Parathyroid adenoma (tissue), 2 donors: Measurements from ENCODE around the gene RHCE.
"Not testable (repeated sequence)": the region's sequence is repeated elsewhere in the genome, so short reads cannot be mapped to it uniquely, and the experiment has no call there.

ENCODE experiments used
- H2AFZ ChIP-seq: fragments of 300-600 bp; sonication (generic); one replicate; pipeline ENCODE4 v1.7.0; 2017; ENCODE audit warnings: antibody characterized with exemption, mild to moderate bottlenecking
- H3K27ac ChIP-seq: fragments of 300-600 bp; sonication (generic); one replicate; pipeline ENCODE4 v1.7.0; 2017
- H3K27me3 ChIP-seq: fragments of 300-600 bp; sonication (generic); one replicate; pipeline ENCODE4 v1.7.0; 2017; ENCODE audit warnings: low read length; ENCODE audit not compliant: control insufficient read depth, insufficient read depth
- H3K36me3 ChIP-seq: fragments of 300-600 bp; sonication (generic); one replicate; pipeline ENCODE4 v1.7.0; 2017; ENCODE audit warnings: low read length; ENCODE audit not compliant: control insufficient read depth, insufficient read depth
- H3K4me1 ChIP-seq: fragments of 300-600 bp; sonication (generic); one replicate; pipeline ENCODE4 v1.7.0; 2017; ENCODE audit warnings: control low read depth
- H3K4me2 ChIP-seq: fragments of 300-600 bp; sonication (generic); one replicate; pipeline ENCODE4 v1.7.0; 2017; ENCODE audit warnings: low read length
- H3K4me3 ChIP-seq: fragments of 300-600 bp; sonication (generic); one replicate; pipeline ENCODE4 v1.7.0; 2017; ENCODE audit warnings: low read depth, low read length
- H3K79me2 ChIP-seq: fragments of 300-600 bp; sonication (generic); one replicate; pipeline ENCODE4 v1.7.0; 2017; ENCODE audit warnings: control low read depth
- H3K9ac ChIP-seq: fragments of 300-600 bp; sonication (generic); one replicate; pipeline ENCODE4 v1.7.0; 2017; ENCODE audit warnings: mild to moderate bottlenecking
- H3K9me3 ChIP-seq: fragments of 300-600 bp; sonication (generic); one replicate; pipeline ENCODE4 v1.7.0; 2017; ENCODE audit warnings: low read length; ENCODE audit not compliant: control insufficient read depth
- TF ChIP-seq, protein P1 (sequence below): fragments of 300-600 bp; sonication (generic); IDR thresholded peaks from one replicate; pipeline ENCODE4 v1.7.0; 2017; ENCODE audit warnings: antibody characterized with exemption, mild to moderate bottlenecking
- donor health status: primary hyperparathyroidism.

Gene RHCE

DNA sequence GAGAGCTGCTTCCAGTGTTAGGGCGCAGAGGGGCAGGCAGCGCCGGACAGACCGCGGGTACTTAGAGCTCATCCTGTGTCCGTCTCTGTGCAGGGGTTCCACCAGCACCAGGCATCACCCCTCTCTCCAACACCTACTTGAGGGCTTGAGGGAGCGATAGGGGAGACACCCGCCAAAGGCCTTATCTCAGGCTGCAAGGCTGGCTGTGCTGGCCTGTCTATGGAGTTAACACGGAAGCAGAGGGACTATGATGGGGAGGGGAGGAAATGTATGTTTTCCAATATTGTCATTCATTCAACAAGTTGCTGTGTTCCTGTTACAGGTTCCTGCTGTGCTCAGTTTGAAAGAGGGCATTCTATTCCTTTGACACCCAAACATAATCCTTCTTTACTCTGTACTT lies at the start of gene RHCE:
Gene RHCE (minus strand): TSS at position 111 of the 400 bp plus-strand sequence. CDS start 39 bp downstream, at position 72.
- H3K9ac ChIP-seq, H3K4me2 ChIP-seq, H3K27ac ChIP-seq: not testable (repeated sequence)

DNA sequence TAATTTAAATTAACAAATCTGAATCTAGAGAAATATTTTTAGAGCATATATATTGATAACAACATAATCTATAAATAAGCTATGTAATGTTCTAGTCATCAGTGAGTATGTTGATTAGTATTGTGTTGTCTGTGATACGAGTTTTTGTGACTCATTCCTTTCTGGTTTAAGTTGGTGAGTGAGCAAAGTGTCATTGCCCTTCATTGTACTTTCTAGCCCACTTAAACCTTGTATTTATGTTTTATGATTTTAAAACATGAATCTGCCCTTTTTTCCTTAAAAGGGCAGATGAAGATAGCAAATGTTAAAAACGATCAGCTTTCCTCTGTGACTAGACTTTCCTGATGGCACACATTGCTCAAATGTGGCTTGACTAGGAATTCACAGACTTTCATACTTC lies 48.6 kb upstream of the RHCE start:
- no peak overlapping the region for H2AFZ ChIP-seq
- no peak overlapping the region for H3K27ac ChIP-seq
- H3K9ac ChIP-seq = no peak overlapping the region
- H3K36me3 ChIP-seq = no peaks in the 10 kb centered on the region
- H3K4me3 ChIP-seq = no peak overlapping the region
- TF ChIP-seq, protein P1, sequence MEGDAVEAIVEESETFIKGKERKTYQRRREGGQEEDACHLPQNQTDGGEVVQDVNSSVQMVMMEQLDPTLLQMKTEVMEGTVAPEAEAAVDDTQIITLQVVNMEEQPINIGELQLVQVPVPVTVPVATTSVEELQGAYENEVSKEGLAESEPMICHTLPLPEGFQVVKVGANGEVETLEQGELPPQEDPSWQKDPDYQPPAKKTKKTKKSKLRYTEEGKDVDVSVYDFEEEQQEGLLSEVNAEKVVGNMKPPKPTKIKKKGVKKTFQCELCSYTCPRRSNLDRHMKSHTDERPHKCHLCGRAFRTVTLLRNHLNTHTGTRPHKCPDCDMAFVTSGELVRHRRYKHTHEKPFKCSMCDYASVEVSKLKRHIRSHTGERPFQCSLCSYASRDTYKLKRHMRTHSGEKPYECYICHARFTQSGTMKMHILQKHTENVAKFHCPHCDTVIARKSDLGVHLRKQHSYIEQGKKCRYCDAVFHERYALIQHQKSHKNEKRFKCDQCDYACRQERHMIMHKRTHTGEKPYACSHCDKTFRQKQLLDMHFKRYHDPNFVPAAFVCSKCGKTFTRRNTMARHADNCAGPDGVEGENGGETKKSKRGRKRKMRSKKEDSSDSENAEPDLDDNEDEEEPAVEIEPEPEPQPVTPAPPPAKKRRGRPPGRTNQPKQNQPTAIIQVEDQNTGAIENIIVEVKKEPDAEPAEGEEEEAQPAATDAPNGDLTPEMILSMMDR = no peak
- no peaks in the 10 kb centered on the region for H3K27me3 ChIP-seq
- peaks cover 13% of the 10 kb centered on the region for H3K79me2 ChIP-seq
- no peaks in the 10 kb centered on the region for H3K4me1 ChIP-seq
- no peak overlapping the region for H3K4me2 ChIP-seq
- no peaks in the 10 kb centered on the region for H3K9me3 ChIP-seq

More for the DNA sequence above, at the start of gene RHCE:
- H3K27me3 ChIP-seq, H3K4me1 ChIP-seq, H2AFZ ChIP-seq, H3K4me3 ChIP-seq, H3K36me3 ChIP-seq, H3K79me2 ChIP-seq, H3K9me3 ChIP-seq: not testable (repeated sequence)

DNA sequence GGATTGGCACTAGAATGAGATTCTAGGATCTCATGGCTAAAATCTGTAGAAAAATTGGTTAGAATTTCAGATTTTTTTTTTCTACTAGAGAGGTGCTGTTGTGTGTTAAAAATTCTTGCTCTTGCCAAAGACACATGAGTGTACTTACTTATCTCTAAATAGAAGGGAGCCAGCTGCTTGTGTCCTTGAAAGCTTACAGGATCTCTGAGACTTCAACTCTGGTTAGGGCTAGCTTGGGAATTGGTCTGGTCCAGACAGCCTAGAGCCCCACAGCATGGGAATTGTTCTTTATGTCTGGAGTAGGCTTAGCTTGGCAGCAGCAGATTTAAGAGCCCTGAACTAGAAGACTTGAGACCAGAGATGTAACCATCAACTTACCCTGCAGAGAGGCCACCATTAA lies 47.4 kb upstream of the RHCE start:
- Histone ChIP-seq H3K9me3 (no peaks in the 10 kb centered on the region), H3K4me2 (no peak overlapping the region), H3K4me1 (no peaks in the 10 kb centered on the region), H3K4me3 (no peak overlapping the region), H3K9ac (no peak overlapping the region), H3K79me2 (peaks cover 13% of the 10 kb centered on the region), H3K27me3 (no peaks in the 10 kb centered on the region), H3K36me3 (no peaks in the 10 kb centered on the region), H2AFZ (no peak overlapping the region), H3K27ac (no peak overlapping the region)
- TF ChIP-seq, protein P1 = no peak

DNA sequence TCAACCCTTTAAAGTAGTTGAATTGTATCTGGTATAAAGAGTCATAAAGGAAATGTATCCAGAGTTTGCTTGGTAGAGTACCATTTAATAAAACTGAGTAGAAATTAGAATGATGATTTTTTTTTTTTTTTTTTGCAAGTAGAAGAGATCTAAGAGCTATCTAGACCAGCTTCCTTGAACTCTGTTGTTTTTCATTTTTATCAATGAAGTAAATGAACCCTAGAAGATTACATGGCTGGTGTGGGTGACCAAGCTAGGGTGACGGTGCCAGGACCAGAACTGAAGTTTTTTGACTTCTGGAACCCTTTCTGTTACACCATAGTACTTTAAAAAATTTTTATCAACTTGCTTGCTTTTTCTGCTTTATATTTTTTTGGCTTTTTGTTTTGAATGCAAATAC lies 47.0 kb upstream of the RHCE start:
- TF ChIP-seq, protein P1 = no peak
- H3K36me3 ChIP-seq = no peaks in the 10 kb centered on the region
- no peaks in the 10 kb centered on the region for H3K4me1 ChIP-seq
- H3K27me3 ChIP-seq = no peaks in the 10 kb centered on the region
- H3K4me3 ChIP-seq = no peak overlapping the region
- no peak overlapping the region for H3K4me2 ChIP-seq
- no peak overlapping the region for H3K9ac ChIP-seq
- no peak overlapping the region for H2AFZ ChIP-seq
- peaks cover 13% of the 10 kb centered on the region for H3K79me2 ChIP-seq
- no peaks in the 10 kb centered on the region for H3K9me3 ChIP-seq
- no peak overlapping the region for H3K27ac ChIP-seq

DNA sequence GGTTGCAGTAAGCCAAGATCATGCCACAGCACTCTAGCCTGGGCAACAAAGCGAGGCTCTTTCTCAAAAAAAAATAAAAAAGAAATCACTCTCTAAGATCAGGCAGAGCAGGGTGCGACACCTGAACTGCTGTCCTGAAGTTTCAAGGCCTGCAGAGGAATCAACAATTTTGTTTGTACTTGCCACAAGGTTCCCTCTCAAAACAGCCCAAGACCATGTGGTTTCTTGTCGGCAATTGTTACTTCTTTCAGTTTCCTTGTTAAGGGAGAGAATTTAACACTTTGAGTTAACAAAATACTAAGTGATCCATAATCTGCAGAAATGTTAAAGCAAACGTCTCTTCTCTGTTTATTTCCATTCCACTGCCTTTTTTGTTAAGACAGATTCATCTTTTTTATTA lies 46.6 kb upstream of the RHCE start:
- peaks cover 13% of the 10 kb centered on the region for H3K79me2 ChIP-seq
- no peak overlapping the region for H2AFZ ChIP-seq
- no peak overlapping the region for H3K27ac ChIP-seq
- no peaks in the 10 kb centered on the region for H3K36me3 ChIP-seq
- H3K4me1 ChIP-seq = no peaks in the 10 kb centered on the region
- TF ChIP-seq, protein P1 = no peak
- no peaks in the 10 kb centered on the region for H3K27me3 ChIP-seq
- no peak overlapping the region for H3K4me3 ChIP-seq
- H3K4me2 ChIP-seq = no peak overlapping the region
- no peaks in the 10 kb centered on the region for H3K9me3 ChIP-seq
- H3K9ac ChIP-seq = no peak overlapping the region
